SK-N-SH (cell line): ENCODE data around the gene DACH1. TPM values are rescaled to one million over a fixed set of nuclear protein-coding genes. Genes with fewer than 3 reads are reported as not detected.

Source experiments
- CTCF ChIA-PET: fragments of 300-600, 350-600 bp; formaldehyde crosslinking; extraction: SDS; loops from one replicate; lab custom pipeline; 2021; lab: Yijun Ruan, JAX
- POLR2A ChIA-PET: fragments of 350-600 bp; sonication (Branson Sonifier 250); formaldehyde crosslinking; extraction: SDS; loops from one replicate; lab custom pipeline; 2020; ENCODE audit warnings: antibody characterized with exemption, inconsistent platforms; lab: Yijun Ruan, JAX
- DNase-seq: peaks from one replicate; pipeline ENCODE4 v3.0.0; 2012
- H2AFZ ChIP-seq: fragments of 200-600 bp; sonication (generic); 2 replicates; pipeline ENCODE4 v1.8.1; 2016; ENCODE audit warnings: antibody characterized with exemption, mild to moderate bottlenecking, low read depth
- H3F3A ChIP-seq: fragments of 200-600 bp; sonication (generic); replicated peaks from 2 replicates; pipeline ENCODE3; 2016; ENCODE audit warnings: antibody characterized with exemption, mild to moderate bottlenecking; ENCODE audit not compliant: insufficient read depth
- H3K27ac ChIP-seq, 2 experiments: fragments of 200-500 bp in 1 of 2; fragments of 200-600 bp in 1 of 2; sonication (Bioruptor generic) in 1 of 2; sonication (generic), shearing (Covaris generic) in 1 of 2; 2 replicates each; pipeline versions ENCODE4 v1.5.1 to v1.6.1; 2014 to 2016; ENCODE audit warnings: low read depth in 2 of 2, inconsistent platforms in 1 of 2, low read length in 1 of 2, mild to moderate bottlenecking in 1 of 2, mixed read lengths in 1 of 2
- H3K27me3 ChIP-seq: fragments of 200-600 bp; sonication (generic), shearing (Covaris generic); 2 replicates; pipeline ENCODE4 v1.6.1; 2016; ENCODE audit warnings: mixed run types; ENCODE audit not compliant: insufficient read depth
- H3K36me3 ChIP-seq, 2 experiments: fragments of 200-500 bp in 1 of 2; fragments of 200-600 bp in 1 of 2; sonication (Bioruptor generic) in 1 of 2; sonication (generic) in 1 of 2; replicated peaks in 1 of 2; 2 replicates each; pipeline versions ENCODE3 to v1.5.1; 2014 to 2016; ENCODE audit warnings: low read length in 1 of 2, mild to moderate bottlenecking in 1 of 2; ENCODE audit not compliant: insufficient read depth in 2 of 2, control insufficient read depth in 1 of 2
- H3K4me1 ChIP-seq, 2 experiments: fragments of 200-500 bp in 1 of 2; fragments of 200-600 bp in 1 of 2; sonication (Bioruptor generic) in 1 of 2; sonication (generic), shearing (Covaris generic) in 1 of 2; 2 replicates each; pipeline versions ENCODE4 v1.5.1 to v1.6.1; 2014 to 2016; ENCODE audit warnings: low read depth in 1 of 2, low read length in 1 of 2, mixed run types in 1 of 2; ENCODE audit not compliant: insufficient read depth in 2 of 2, control insufficient read depth in 1 of 2
- H3K4me2 ChIP-seq: fragments of 200-600 bp; sonication (generic), shearing (Covaris generic); 2 replicates; pipeline ENCODE4 v1.6.1; 2017; ENCODE audit warnings: mixed run types
- H3K4me3 ChIP-seq, 2 experiments: fragments of 200-500 bp in 1 of 2; fragments of 200-600 bp in 1 of 2; sonication (Bioruptor generic) in 1 of 2; sonication (generic), shearing (Covaris generic) in 1 of 2; 2 replicates each; pipeline versions ENCODE4 v1.5.1 to v1.8.1; 2014 to 2016; ENCODE audit warnings: low read depth in 2 of 2, inconsistent platforms in 1 of 2, low read length in 1 of 2, mild to moderate bottlenecking in 1 of 2, mixed read lengths in 1 of 2, moderate library complexity in 1 of 2
- H3K79me2 ChIP-seq: fragments of 200-600 bp; sonication (generic); 2 replicates; pipeline ENCODE4 v1.8.1; 2017; ENCODE audit warnings: mild to moderate bottlenecking; ENCODE audit not compliant: insufficient read depth
- H3K9ac ChIP-seq: fragments of 200-600 bp; sonication (generic); 2 replicates; pipeline ENCODE4 v1.6.1; 2017; ENCODE audit warnings: mixed run types
- H3K9me2 ChIP-seq: fragments of 200-600 bp; sonication (generic); 2 replicates; pipeline ENCODE4 v1.6.1; 2017; ENCODE audit warnings: mixed run types
- H3K9me3 ChIP-seq: fragments of 200-600 bp; sonication (generic); 2 replicates; pipeline ENCODE4 v1.6.1; 2017; ENCODE audit warnings: mixed run types, mild to moderate bottlenecking, moderate library complexity
- H4K20me1 ChIP-seq: fragments of 200-600 bp; sonication (generic); 2 replicates; pipeline ENCODE4 v1.6.1; 2017; ENCODE audit warnings: mild to moderate bottlenecking, mixed run types; ENCODE audit not compliant: insufficient read depth
- CHD2 ChIP-seq: fragments of 150-350 bp; IDR thresholded peaks from 2 replicates; pipeline ENCODE4 v1.6.1; 2018; ENCODE audit warnings: low read length; ENCODE audit not compliant: partially characterized antibody
- CTCF ChIP-seq: fragments of 200-600 bp; sonication (generic); IDR thresholded peaks from 2 replicates; pipeline ENCODE4 v1.6.1; 2017; ENCODE audit warnings: antibody characterized with exemption, mild to moderate bottlenecking, moderate library complexity
- EP300 ChIP-seq, 2 experiments: IDR thresholded peaks; 2 replicates each; pipeline versions ENCODE4 v1.4.0 to v1.6.1; 2012; ENCODE audit warnings: borderline replicate concordance in 1 of 2, low read depth in 1 of 2, low read length in 1 of 2
- EZH2phosphoT487 ChIP-seq: fragments of 200-600 bp; sonication (generic); IDR thresholded peaks from 2 replicates; pipeline ENCODE4 v1.6.1; 2017; ENCODE audit warnings: low read depth, mixed run types, mild to moderate bottlenecking, antibody characterized with exemption, moderate library complexity, borderline replicate concordance
- FOSL2 ChIP-seq: IDR thresholded peaks from 2 replicates; pipeline ENCODE4 v1.4.0; 2012; ENCODE audit warnings: low read depth, mild to moderate bottlenecking, moderate library complexity, borderline replicate concordance
- FOXJ3 ChIP-seq: sonication (generic); formaldehyde crosslinking; IDR thresholded peaks from 2 replicates; pipeline ENCODE4 v1.5.1; 2020; ENCODE audit warnings: mild to moderate bottlenecking, missing genetic modification reagents
- FOXM1 ChIP-seq: IDR thresholded peaks from 2 replicates; pipeline ENCODE4 v1.4.0; 2012; ENCODE audit warnings: low read depth, mild to moderate bottlenecking
- GABPA ChIP-seq: IDR thresholded peaks from 2 replicates; pipeline ENCODE4 v1.4.0; 2012; ENCODE audit warnings: low read depth, mild to moderate bottlenecking
- GATA2 ChIP-seq: sonication (generic); formaldehyde crosslinking; IDR thresholded peaks from 2 replicates; pipeline ENCODE4 v1.5.0; 2020; ENCODE audit warnings: mild to moderate bottlenecking, missing genetic modification reagents
- JUND ChIP-seq: IDR thresholded peaks from 2 replicates; pipeline ENCODE4 v1.4.0; 2012
- MAX ChIP-seq: IDR thresholded peaks from 2 replicates; pipeline ENCODE4 v1.4.0; 2012; ENCODE audit warnings: low read depth
- MEF2A ChIP-seq: IDR thresholded peaks from 2 replicates; pipeline ENCODE4 v1.4.0; 2012; ENCODE audit warnings: low read depth, borderline replicate concordance
- NFIC ChIP-seq: IDR thresholded peaks from 2 replicates; pipeline ENCODE4 v1.4.0; 2012; ENCODE audit warnings: borderline replicate concordance
- NRF1 ChIP-seq: IDR thresholded peaks from 2 replicates; pipeline ENCODE4 v1.6.1; 2012; ENCODE audit warnings: low read depth, mild to moderate bottlenecking, low read length
- POLR2AphosphoS5 ChIP-seq: IDR thresholded peaks from 2 replicates; pipeline ENCODE4 v1.6.1; 2012; ENCODE audit warnings: low read depth, low read length
- RAD21 ChIP-seq: IDR thresholded peaks from 2 replicates; pipeline ENCODE4 v1.6.1; 2012; ENCODE audit warnings: mild to moderate bottlenecking, low read length
- RCOR1 ChIP-seq: fragments of 150-350 bp; IDR thresholded peaks from 2 replicates; pipeline ENCODE4 v1.6.1; 2017; ENCODE audit warnings: antibody characterized with exemption, low read length
- REST ChIP-seq: IDR thresholded peaks from 2 replicates; pipeline ENCODE4 v1.6.1; 2012; ENCODE audit warnings: mild to moderate bottlenecking, low read depth, low read length, moderate library complexity
- RFX5 ChIP-seq: IDR thresholded peaks from 2 replicates; pipeline ENCODE4 v1.6.1; 2012; ENCODE audit warnings: mild to moderate bottlenecking, improper control_type of control experiment, low read length
- SIN3A ChIP-seq: IDR thresholded peaks from 2 replicates; pipeline ENCODE4 v1.6.1; 2012; ENCODE audit warnings: low read depth, mild to moderate bottlenecking, low read length, moderate library complexity, borderline replicate concordance
- SMC3 ChIP-seq: IDR thresholded peaks from 2 replicates; pipeline ENCODE4 v1.6.1; 2012; ENCODE audit warnings: low read depth, low read length, improper control_type of control experiment
- TCF12 ChIP-seq: IDR thresholded peaks from 2 replicates; pipeline ENCODE4 v1.4.0; 2012
- TEAD4 ChIP-seq: IDR thresholded peaks from 2 replicates; pipeline ENCODE4 v1.4.0; 2012; ENCODE audit warnings: mild to moderate bottlenecking, borderline replicate concordance; ENCODE audit not compliant: insufficient read depth
- USF1 ChIP-seq: IDR thresholded peaks from 2 replicates; pipeline ENCODE4 v1.4.0; 2012; ENCODE audit warnings: low read depth, borderline replicate concordance
- USF2 ChIP-seq: fragments of 150-350 bp; IDR thresholded peaks from 2 replicates; pipeline ENCODE4 v1.6.1; 2017; ENCODE audit warnings: antibody characterized with exemption, low read length, low read depth, borderline replicate concordance
- ZBTB33 ChIP-seq: IDR thresholded peaks from 2 replicates; pipeline ENCODE4 v1.4.0; 2012; ENCODE audit warnings: low read depth, borderline replicate concordance
- WGBS: methylation state at CpG from one replicate; pipeline ENCODE4 v1.1.6; 2017; ENCODE audit warnings: low lambda C conversion rate; 5-methylcytosine and 5-hydroxymethylcytosine counted together
- polyA plus RNA-seq, 3 experiments: library from polyadenylated mRNA; depleted of rRNA; stranded (reverse); fragments of >200 nt; gene quantifications; 2 replicates each; pipeline ENCODE4 v1.2.3, GENCODE V29; 2012

Gene DACH1
- polyA plus RNA-seq, 1 of the 3 experiments (the other 2 are of a cell fraction), result 0.21 TPM

GRCh38 chr13:71515744-71516038 lies 351.3 kb downstream of the DACH1 start:
- Histone ChIP-seq H2AFZ (no peak overlapping the region), H3K36me3 (no peaks in the 10 kb centered on the region), H3K79me2 (no peaks in the 10 kb centered on the region), H4K20me1 (no peaks in the 10 kb centered on the region), H3K27ac (peak overlapping the region in 1 of 2 experiments; percentile 20; a peak in 2 of 4 replicates), H3K9me3 (no peaks in the 10 kb centered on the region), H3K9me2 (no peaks in the 10 kb centered on the region), H3K9ac (no peak overlapping the region), H3K4me1 (peaks cover 0 to 7% of the 10 kb centered on the region in 2 experiments; a peak in 2 of 4 replicates), H3K4me3 (no peak overlapping the region), H3K4me2 (no peak overlapping the region), H3K27me3 (no peaks in the 10 kb centered on the region), H3F3A (no peaks in the 10 kb centered on the region)
- DNase-seq, result no peak
- WGBS, result 41% methylated on average over 4 of the region's 4 CpGs
- TF ChIP-seq CTCF, result no peak
- TF ChIP-seq TCF12, result no peak
- TF ChIP-seq FOXM1, result no peak
- no peak for TF ChIP-seq NRF1
- no peak for TF ChIP-seq POLR2AphosphoS5
- no peak for TF ChIP-seq MAX
- no peak for TF ChIP-seq USF1
- no peak for TF ChIP-seq GABPA
- TF ChIP-seq JUND, result no peak
- no peak for TF ChIP-seq EZH2phosphoT487
- no peak for TF ChIP-seq MEF2A
- no peak for TF ChIP-seq FOXJ3 (CRISPR knock-in tag)
- peak; percentile 9; the same call in 1 of the 2 replicates for TF ChIP-seq GATA2
- no peak for TF ChIP-seq SIN3A
- TF ChIP-seq REST, result no peak
- TF ChIP-seq RAD21, result 0 out of 2 replicates have a peak, but pooled peaks have one; percentile 4
- TF ChIP-seq TEAD4, result no peak
- TF ChIP-seq CHD2, result no peak
- TF ChIP-seq NFIC, result no peak
- TF ChIP-seq ZBTB33, result no peak
- TF ChIP-seq FOSL2, result no peak
- TF ChIP-seq SMC3, result no peak
- TF ChIP-seq RFX5, result no peak
- 0 out of 4 replicates have a peak, but pooled peaks of 1 of the 2 experiments have one; percentile 23 for TF ChIP-seq EP300 (IDR thresholded peaks at IDR 0.05; ENCODE audit: borderline replicate concordance in 1 of 2, low read depth in 1 of 2, low read length in 1 of 2)
- TF ChIP-seq USF2, result no peak
- no peak for TF ChIP-seq RCOR1
- CTCF ChIA-PET, result no interaction called here
- POLR2A ChIA-PET, result no interaction called here
